GM18499 (cell line): ENCODE measurements around the gene ZNF101.

Source experiments
- ATAC-seq: cut with Tn5 transposase; IDR thresholded peaks from one replicate; pipeline ENCODE4 v1.9.1; 2021; ENCODE audit warnings: moderate number of reproducible peaks; ENCODE audit not compliant: insufficient read depth, unreplicated experiment

Gene ZNF101

DNA sequence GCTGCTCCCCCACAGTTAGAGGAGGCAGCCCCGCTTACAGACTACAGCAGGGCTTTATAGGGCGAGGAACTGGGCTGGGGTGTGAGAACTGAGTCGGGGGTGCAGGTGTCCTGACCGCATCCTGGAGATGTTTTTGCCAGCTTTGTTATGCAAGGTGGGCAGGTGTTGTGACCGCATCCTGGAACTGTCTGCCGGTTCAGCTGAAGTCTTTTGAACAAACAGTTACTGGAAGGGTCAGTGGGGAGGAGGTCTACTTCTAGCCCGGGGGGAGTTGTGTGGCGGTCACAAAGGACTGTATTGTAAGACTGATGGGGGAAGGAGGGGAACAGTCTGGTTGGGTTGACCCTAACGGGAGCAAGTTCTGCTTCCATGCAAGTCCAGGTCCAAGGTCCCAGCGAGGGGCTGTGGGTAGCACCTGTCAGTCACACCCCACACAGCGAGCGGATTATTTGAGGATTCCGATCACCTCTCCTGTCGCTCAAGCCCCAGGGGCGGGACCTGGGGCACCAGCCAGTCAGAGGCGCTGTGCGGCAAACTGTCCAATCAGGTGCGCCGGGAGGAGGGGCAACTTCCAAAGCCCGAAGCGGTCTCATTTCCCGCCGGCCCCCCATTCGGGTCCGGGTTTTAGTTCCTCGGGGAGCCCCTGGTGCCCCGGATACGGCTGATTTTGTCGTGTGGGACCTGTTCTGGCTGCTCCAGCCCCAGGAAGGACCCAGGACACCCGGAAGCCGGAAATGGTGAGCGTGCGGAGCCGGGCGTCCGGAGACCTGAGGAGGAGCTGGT is at the start of gene ZNF101:
Gene ZNF101, plus strand, starts transcription at position 610 of the 783 bp plus-strand sequence. Its CDS starts 125 bp downstream, at position 735.
- peak; percentile 53 for ATAC-seq

- ATAC-seq, result no peak
Measured at GRCh38 chr19:19619181-19619848, 49.3 kb upstream of the ZNF101 start.

- no peak for ATAC-seq
Measured at GRCh38 chr19:19619849-19620210, 48.8 kb upstream of the ZNF101 start.

DNA sequence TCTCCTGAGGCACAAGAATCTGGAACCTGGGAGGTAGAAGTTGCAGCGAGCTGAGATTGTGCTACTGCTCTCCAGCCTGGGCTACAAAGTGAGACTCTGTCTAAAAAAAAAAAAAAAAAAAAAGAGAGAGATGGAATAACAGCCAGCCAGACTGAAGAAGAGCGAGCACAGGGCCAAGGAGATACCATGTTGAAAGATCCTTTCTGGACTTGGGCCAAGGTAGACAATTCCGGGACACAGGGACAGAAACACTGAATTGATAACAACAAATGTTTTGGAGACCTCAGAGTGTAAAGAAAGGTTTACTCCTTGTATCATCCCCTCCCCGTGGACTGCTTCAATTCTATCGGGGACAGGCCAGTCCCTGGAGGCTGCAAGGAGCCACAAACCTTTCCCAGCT is 45.3 kb upstream of the ZNF101 start:
- ATAC-seq, result no peak

DNA sequence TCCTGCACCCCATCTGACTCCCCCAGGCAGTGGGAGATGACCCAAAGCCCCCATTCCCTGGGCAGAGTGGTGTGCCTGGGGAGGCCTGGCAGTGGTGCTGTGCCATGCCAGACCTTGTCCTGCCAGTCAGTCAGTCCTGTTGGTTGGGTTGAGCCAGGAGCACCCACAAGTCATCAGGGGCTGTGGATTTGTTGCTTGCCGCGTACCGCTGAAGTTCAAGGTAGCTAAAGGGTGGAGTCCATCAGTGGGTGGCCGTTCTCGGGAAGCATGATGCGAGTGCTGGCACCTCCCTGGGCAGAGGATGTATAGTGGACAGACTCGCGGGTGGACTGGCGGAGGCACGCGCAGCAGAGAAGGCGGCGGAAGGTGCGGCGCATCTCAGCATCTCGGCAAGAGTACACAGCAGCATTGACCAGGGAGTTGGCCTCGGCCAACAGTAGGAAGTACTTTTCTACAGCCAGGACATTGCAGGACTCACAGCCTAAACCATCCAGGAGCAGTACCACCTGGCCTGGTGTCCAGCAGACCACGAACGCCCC is 44.5 kb upstream of the ZNF101 start:
- ATAC-seq, result no peak

- no peak for ATAC-seq
Measured at GRCh38 chr19:19626516-19627472, 41.8 kb upstream of the ZNF101 start.

- no peak for ATAC-seq
Measured at GRCh38 chr19:19627621-19628500, 40.8 kb upstream of the ZNF101 start, which contains the start of gene LPAR2. LPAR2 (minus strand) TSS chr19:19628220; CDS start chr19:19627275, 945 bp downstream.

- no peak for ATAC-seq
Measured at GRCh38 chr19:19628501-19629134, 40.0 kb upstream of the ZNF101 start.

- ATAC-seq, result no peak
Measured at GRCh38 chr19:19630062-19630414, 38.6 kb upstream of the ZNF101 start.

GRCh38 chr19:19630426-19630825 is 38.2 kb upstream of the ZNF101 start:
- ATAC-seq, result no peak

GRCh38 chr19:19631346-19631745 is 37.3 kb upstream of the ZNF101 start:
- no peak for ATAC-seq

- no peak for ATAC-seq
Measured at GRCh38 chr19:19632661-19633060, 36.0 kb upstream of the ZNF101 start.

DNA sequence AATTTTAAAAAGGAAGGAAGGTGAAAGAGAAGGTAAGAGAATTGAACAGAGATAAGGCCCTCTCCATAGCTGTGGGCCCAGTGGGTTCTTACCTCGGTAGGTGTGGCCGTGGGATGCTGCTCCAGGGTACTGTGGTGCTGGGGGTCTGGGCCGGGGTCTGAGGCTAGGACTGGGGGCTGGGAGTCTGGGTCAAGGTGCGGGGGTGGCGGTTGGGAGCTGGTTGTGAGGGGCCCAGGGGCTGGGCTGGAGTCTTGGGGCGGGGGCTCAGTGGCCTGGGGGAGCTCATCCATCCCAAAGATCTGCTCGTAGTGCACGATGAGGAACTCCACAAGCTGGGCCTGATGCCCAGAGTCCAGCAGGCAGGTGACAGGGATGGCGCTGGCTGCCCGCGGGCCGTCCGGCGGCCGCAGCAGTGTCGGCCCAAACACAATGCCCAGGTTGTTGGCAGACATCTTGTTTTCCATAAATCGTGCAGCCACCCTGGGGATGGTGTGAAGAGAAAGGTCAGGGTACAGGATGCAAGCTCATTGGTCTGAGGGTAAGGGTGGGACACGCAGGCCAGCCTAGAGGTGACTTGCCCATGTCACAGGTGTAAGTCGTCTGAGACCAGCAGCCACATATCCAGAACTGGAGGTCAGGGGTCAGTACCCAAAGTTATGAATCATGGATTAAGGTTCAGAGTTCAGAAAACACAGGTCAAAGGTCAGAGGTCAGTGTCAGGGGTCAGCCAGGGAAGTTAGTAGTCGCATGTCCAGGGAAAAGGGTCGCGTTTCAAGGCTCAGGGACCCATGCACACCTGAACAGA is 34.7 kb upstream of the ZNF101 start:
- ATAC-seq, result no peak

GRCh38 chr19:19634516-19635312 is 33.9 kb upstream of the ZNF101 start:
- no peak for ATAC-seq

DNA sequence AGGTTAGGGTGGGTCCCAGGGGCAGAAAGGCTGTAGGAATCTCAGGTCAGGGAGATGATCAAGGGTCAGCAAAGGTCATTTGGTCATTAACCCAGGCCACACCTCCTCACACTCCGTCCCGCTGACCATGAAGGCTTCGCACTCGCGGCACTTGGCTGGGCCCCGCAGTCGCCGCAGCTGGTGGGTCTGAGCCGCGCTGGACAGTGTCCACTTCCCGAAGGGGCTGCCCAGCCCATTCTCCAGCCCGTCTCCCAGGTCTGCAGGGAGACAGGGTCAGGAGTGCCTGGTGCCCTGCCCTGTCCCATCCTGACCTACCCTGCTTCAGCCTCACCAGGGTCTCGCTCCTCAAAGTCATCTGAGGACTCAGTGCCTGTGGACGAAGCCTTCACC is 33.3 kb upstream of the ZNF101 start:
- no peak for ATAC-seq

DNA sequence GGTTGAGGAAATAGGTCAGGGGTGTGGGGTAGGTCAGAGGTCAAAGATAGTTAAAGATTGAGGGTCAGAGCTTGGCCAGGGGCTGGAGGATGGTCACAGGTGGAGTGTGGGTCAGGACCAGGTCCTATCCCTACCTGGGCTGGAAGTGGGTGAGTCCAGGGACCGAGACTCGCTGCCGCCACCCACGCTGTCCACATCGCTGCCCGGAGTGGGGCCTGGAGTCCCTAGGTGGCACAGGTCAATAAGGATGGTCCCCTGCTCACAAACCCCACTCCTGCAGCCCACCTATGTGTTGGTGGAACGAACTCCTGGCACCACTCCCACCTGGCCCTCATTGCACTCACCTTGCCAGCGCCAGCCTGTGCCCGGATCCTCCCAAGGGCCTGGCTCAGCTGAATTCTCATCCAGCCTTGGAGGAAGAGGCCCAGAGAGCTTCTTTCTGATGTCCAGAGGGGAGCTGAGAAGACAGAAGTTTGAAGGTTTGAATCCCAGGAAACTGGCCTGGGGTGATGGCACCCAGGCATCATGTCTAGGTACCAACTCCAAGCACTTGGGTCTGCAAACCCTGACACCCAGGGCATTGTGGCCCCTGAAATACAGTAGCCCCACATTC is 32.0 kb upstream of the ZNF101 start:
- no peak for ATAC-seq

DNA sequence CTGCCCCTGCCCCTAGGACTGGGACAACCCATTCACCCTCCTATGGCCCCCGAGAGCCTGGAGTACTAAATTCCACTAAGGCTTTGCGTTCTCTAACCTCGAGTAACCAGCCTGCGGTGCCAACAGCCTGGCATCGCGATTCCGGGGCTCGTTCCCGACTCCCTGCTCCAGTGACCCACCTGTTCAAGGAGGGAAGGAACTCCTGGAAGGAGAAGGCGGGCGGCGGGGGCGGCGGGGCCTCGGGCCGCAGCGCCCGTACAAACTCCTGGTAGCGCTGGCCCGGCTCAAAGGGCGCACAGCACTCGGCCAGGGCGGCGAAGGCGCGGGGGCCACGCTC is 31.5 kb upstream of the ZNF101 start:
- ATAC-seq, result no peak
